ENCODE measurements around the gene INSIG1. TPM values are rescaled to one million over a fixed set of nuclear protein-coding genes. Genes with fewer than 3 reads are reported as not detected.
A peak's percentile ranks its signal among the peaks of the same experiment; 100 is the strongest.

INSIG1 gene
- total RNA-seq, 1 donor from 2014 or later = 18.0 TPM

GRCh38 chr7:155327590-155328320 lies 30.1 kb downstream of the INSIG1 start:
- no peaks in the 10 kb centered on the region for H3K36me3 ChIP-seq
- no peaks in the 10 kb centered on the region for H3K9me3 ChIP-seq
- no peak overlapping the region for H3K4me3 ChIP-seq
- H3K27me3 ChIP-seq = no peaks in the 10 kb centered on the region
- H3K27ac ChIP-seq = no peak overlapping the region
- intact Hi-C loops (cut with DNase I) = no loop called here
- H3K4me1 ChIP-seq = no peaks in the 10 kb centered on the region
- TF ChIP-seq, protein P1, sequence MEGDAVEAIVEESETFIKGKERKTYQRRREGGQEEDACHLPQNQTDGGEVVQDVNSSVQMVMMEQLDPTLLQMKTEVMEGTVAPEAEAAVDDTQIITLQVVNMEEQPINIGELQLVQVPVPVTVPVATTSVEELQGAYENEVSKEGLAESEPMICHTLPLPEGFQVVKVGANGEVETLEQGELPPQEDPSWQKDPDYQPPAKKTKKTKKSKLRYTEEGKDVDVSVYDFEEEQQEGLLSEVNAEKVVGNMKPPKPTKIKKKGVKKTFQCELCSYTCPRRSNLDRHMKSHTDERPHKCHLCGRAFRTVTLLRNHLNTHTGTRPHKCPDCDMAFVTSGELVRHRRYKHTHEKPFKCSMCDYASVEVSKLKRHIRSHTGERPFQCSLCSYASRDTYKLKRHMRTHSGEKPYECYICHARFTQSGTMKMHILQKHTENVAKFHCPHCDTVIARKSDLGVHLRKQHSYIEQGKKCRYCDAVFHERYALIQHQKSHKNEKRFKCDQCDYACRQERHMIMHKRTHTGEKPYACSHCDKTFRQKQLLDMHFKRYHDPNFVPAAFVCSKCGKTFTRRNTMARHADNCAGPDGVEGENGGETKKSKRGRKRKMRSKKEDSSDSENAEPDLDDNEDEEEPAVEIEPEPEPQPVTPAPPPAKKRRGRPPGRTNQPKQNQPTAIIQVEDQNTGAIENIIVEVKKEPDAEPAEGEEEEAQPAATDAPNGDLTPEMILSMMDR (IDR thresholded peaks at IDR 0.05) = no peak
- no peak for DNase-seq (ENCODE audit: low spot score in 2 of 2)

- intact Hi-C loops (cut with DNase I) = no loop called here
- Histone ChIP-seq H3K27ac (no peak overlapping the region), H3K27me3 (no peaks in the 10 kb centered on the region), H3K9me3 (no peaks in the 10 kb centered on the region), H3K4me3 (no peak overlapping the region), H3K4me1 (no peaks in the 10 kb centered on the region), H3K36me3 (no peaks in the 10 kb centered on the region)
- no peak for DNase-seq (ENCODE audit: low spot score in 2 of 2)
- TF ChIP-seq, protein P1 (IDR thresholded peaks at IDR 0.05) = no peak
Observed at GRCh38 chr7:155329225-155329624, 31.5 kb downstream of the INSIG1 start.

- intact Hi-C loops (cut with DNase I) = no loop called here
- H3K27ac ChIP-seq = no peak overlapping the region
- H3K4me3 ChIP-seq = no peak overlapping the region
- no peak for DNase-seq (ENCODE audit: low spot score in 2 of 2)
- no peaks in the 10 kb centered on the region for H3K27me3 ChIP-seq
- H3K36me3 ChIP-seq = no peaks in the 10 kb centered on the region
- H3K9me3 ChIP-seq = no peaks in the 10 kb centered on the region
- H3K4me1 ChIP-seq = no peaks in the 10 kb centered on the region
- TF ChIP-seq, protein P1 (IDR thresholded peaks at IDR 0.05) = no peak
Observed at GRCh38 chr7:155331396-155331795, 33.7 kb downstream of the INSIG1 start.

DNA sequence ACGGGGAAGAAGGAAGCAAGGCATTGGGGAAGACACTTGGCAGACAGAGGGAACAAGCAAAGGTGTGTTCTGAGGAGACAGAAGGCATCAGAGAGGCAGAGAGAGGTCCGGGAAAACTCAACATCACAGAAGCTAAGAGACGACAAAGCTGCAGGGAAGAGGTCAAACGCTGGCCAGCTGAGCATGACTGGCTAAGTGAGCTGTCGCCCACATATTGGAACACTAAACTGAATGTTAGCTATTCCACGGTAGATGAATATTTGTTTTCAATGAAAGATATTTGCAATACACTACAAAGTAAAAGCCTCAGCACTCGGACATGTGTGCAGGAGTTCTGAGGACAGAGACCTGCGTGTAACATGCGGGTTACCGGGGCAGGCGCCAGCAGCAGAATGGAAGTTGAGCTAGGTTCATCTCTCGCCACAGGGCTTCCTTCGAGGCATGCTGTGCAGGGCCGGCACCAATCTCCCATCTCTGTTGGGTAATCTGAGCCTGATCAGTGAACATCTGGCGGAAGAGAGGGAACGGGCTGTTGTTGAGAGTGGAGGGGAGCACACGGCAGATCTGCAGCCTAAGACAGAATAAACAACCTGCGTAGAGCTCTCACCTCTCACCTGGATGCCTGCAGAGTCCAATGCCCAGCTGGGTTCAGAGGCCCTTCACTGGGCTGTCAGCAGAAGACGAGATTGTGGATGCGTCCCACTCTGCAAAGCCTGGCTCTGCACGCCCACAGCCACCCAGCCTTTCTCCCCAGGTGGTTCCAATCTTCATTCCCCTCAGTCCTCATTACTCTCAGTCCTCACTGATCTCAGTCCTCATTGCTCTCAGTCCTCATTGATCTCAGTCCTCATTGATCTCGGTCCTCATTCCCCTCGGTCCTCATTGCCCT lies 35.9 kb downstream of the INSIG1 start:
- Histone ChIP-seq H3K9me3 (no peaks in the 10 kb centered on the region), H3K27ac (no peak overlapping the region), H3K36me3 (no peaks in the 10 kb centered on the region), H3K4me3 (no peak overlapping the region), H3K4me1 (no peaks in the 10 kb centered on the region), H3K27me3 (no peaks in the 10 kb centered on the region)
- TF ChIP-seq, protein P1 (IDR thresholded peaks at IDR 0.05) = no peak
- intact Hi-C loops (cut with DNase I) = no loop called here
- DNase-seq (ENCODE audit: low spot score in 2 of 2) = no peak

- H3K36me3 ChIP-seq = no peaks in the 10 kb centered on the region
- H3K4me1 ChIP-seq = no peaks in the 10 kb centered on the region
- H3K9me3 ChIP-seq = no peaks in the 10 kb centered on the region
- peak in 1 of 2 donors; percentile 39 for DNase-seq (ENCODE audit: low spot score in 2 of 2)
- no peak overlapping the region for H3K27ac ChIP-seq
- TF ChIP-seq, protein P1 (IDR thresholded peaks at IDR 0.05) = no peak
- H3K4me3 ChIP-seq = no peak overlapping the region
- intact Hi-C loops (cut with DNase I) = no loop called here
- H3K27me3 ChIP-seq = no peaks in the 10 kb centered on the region
Observed at GRCh38 chr7:155336812-155337602, 39.3 kb downstream of the INSIG1 start.

All from ascending aorta (tissue), 2 donors.